ENCODE results near the gene MRPL9. TPM values are rescaled to one million over a fixed set of nuclear protein-coding genes. Genes with fewer than 3 reads are reported as not detected.
A peak's percentile ranks its signal among the peaks of the same experiment; 100 is the strongest.

The MRPL9 gene
- polyA plus RNA-seq (ENCODE audit: insufficient read length in 3 of 3), result 100 to 1,000 TPM; 108 to 131 (median 114) TPM
- long read RNA-seq, donor 1, transcript MRPL9-202 (7 exons, 1,296 nt), result major isoform, 16 of 26 reads
- long read RNA-seq, donor 1, partial matches to known transcripts, result 0 of 26 reads
- long read RNA-seq, donor 1, other reads (novel, unspliced or antisense), result 0 of 26 reads
- long read RNA-seq, donor 2, transcript MRPL9-203 (3 exons, 348 nt), result minor isoform, 6 of 40 reads
- long read RNA-seq, donor 2, transcript MRPL9-202 (7 exons, 1,296 nt), result major isoform, 21 of 40 reads
- long read RNA-seq, donor 2, partial matches to known transcripts, result 8 of 40 reads
- long read RNA-seq, donor 2, other reads (novel, unspliced or antisense), result 0 of 40 reads
- long read RNA-seq, donor 3, transcript MRPL9-203 (3 exons, 348 nt), result minor isoform, 7 of 80 reads
- long read RNA-seq, donor 3, transcript MRPL9-201 (6 exons, 882 nt), result minor isoform, 6 of 80 reads
- long read RNA-seq, donor 3, transcript MRPL9-202 (7 exons, 1,296 nt), result major isoform, 35 of 80 reads
- long read RNA-seq, donor 3, partial matches to known transcripts, result 26 of 80 reads
- long read RNA-seq, donor 3, other reads (novel, unspliced or antisense), result 0 of 80 reads
- long read RNA-seq, donor 4, transcript MRPL9-202 (7 exons, 1,296 nt), result major isoform, 27 of 55 reads
- long read RNA-seq, donor 4, transcript MRPL9-211 (2 exons, 403 nt), result minor isoform, 6 of 55 reads
- long read RNA-seq, donor 4, partial matches to known transcripts, result 15 of 55 reads
- long read RNA-seq, donor 4, other reads (novel, unspliced or antisense), result 0 of 55 reads
- long read RNA-seq, donor 5, result 0 reads
- long read RNA-seq, donor 6, transcript MRPL9-202 (7 exons, 1,296 nt), result major isoform, 23 of 55 reads
- long read RNA-seq, donor 6, transcript MRPL9-211 (2 exons, 403 nt), result minor isoform, 5 of 55 reads
- long read RNA-seq, donor 6, transcript MRPL9-203 (3 exons, 348 nt), result minor isoform, 7 of 55 reads
- long read RNA-seq, donor 6, partial matches to known transcripts, result 14 of 55 reads
- long read RNA-seq, donor 6, other reads (novel, unspliced or antisense), result 0 of 55 reads
- long read RNA-seq, donor 7, transcript MRPL9-202 (7 exons, 1,296 nt), result major isoform, 35 of 83 reads
- long read RNA-seq, donor 7, transcript MRPL9-211 (2 exons, 403 nt), result minor isoform, 5 of 83 reads
- long read RNA-seq, donor 7, transcript MRPL9-201 (6 exons, 882 nt), result minor isoform, 7 of 83 reads
- long read RNA-seq, donor 7, transcript MRPL9-203 (3 exons, 348 nt), result minor isoform, 7 of 83 reads
- long read RNA-seq, donor 7, partial matches to known transcripts, result 28 of 83 reads
- long read RNA-seq, donor 7, other reads (novel, unspliced or antisense), result 0 of 83 reads
- long read RNA-seq, donor 8, transcript MRPL9-202 (7 exons, 1,296 nt), result major isoform, 60 of 148 reads
- long read RNA-seq, donor 8, transcript MRPL9-211 (2 exons, 403 nt), result minor isoform, 8 of 148 reads
- long read RNA-seq, donor 8, transcript MRPL9-203 (3 exons, 348 nt), result minor isoform, 10 of 148 reads
- long read RNA-seq, donor 8, transcript MRPL9-201 (6 exons, 882 nt), result minor isoform, 7 of 148 reads
- long read RNA-seq, donor 8, partial matches to known transcripts, result 59 of 148 reads
- long read RNA-seq, donor 8, other reads (novel, unspliced or antisense), result 0 of 148 reads
- long read RNA-seq, donor 9, transcript MRPL9-202 (7 exons, 1,296 nt), result major isoform, 27 of 52 reads
- long read RNA-seq, donor 9, transcript MRPL9-201 (6 exons, 882 nt), result minor isoform, 6 of 52 reads
- long read RNA-seq, donor 9, partial matches to known transcripts, result 11 of 52 reads
- long read RNA-seq, donor 9, other reads (novel, unspliced or antisense), result 0 of 52 reads
- long read RNA-seq, donor 10, transcript MRPL9-202 (7 exons, 1,296 nt), result major isoform, 22 of 51 reads
- long read RNA-seq, donor 10, partial matches to known transcripts, result 21 of 51 reads
- long read RNA-seq, donor 10, other reads (novel, unspliced or antisense), result 0 of 51 reads
- long read RNA-seq, donor 11, transcript MRPL9-202 (7 exons, 1,296 nt), result major isoform, 12 of 18 reads
- long read RNA-seq, donor 11, partial matches to known transcripts, result 0 of 18 reads
- long read RNA-seq, donor 11, other reads (novel, unspliced or antisense), result 0 of 18 reads
- long read RNA-seq, donor 12, transcript MRPL9-203 (3 exons, 348 nt), result minor isoform, 6 of 18 reads
- long read RNA-seq, donor 12, transcript MRPL9-202 (7 exons, 1,296 nt), result major isoform, 8 of 18 reads
- long read RNA-seq, donor 12, partial matches to known transcripts, result 0 of 18 reads
- long read RNA-seq, donor 12, other reads (novel, unspliced or antisense), result 0 of 18 reads
- long read RNA-seq, donor 13, transcript MRPL9-203 (3 exons, 348 nt), result minor isoform, 20 of 148 reads
- long read RNA-seq, donor 13, transcript MRPL9-211 (2 exons, 403 nt), result minor isoform, 7 of 148 reads
- long read RNA-seq, donor 13, transcript MRPL9-202 (7 exons, 1,296 nt), result major isoform, 43 of 148 reads
- long read RNA-seq, donor 13, transcript MRPL9-201 (6 exons, 882 nt), result minor isoform, 9 of 148 reads
- long read RNA-seq, donor 13, partial matches to known transcripts, result 67 of 148 reads
- long read RNA-seq, donor 13, other reads (novel, unspliced or antisense), result 0 of 148 reads
- long read RNA-seq, donor 14, transcript MRPL9-202 (7 exons, 1,296 nt), result major isoform, 35 of 52 reads
- long read RNA-seq, donor 14, partial matches to known transcripts, result 9 of 52 reads
- long read RNA-seq, donor 14, other reads (novel, unspliced or antisense), result 0 of 52 reads
- long read RNA-seq, donor 15, transcript MRPL9-202 (7 exons, 1,296 nt), result major isoform, 6 of 15 reads
- long read RNA-seq, donor 15, partial matches to known transcripts, result 8 of 15 reads
- long read RNA-seq, donor 15, other reads (novel, unspliced or antisense), result 0 of 15 reads
- long read RNA-seq, donor 16, transcript MRPL9-202 (7 exons, 1,296 nt), result major isoform, 57 of 118 reads
- long read RNA-seq, donor 16, transcript MRPL9-211 (2 exons, 403 nt), result minor isoform, 9 of 118 reads
- long read RNA-seq, donor 16, transcript MRPL9-203 (3 exons, 348 nt), result minor isoform, 5 of 118 reads
- long read RNA-seq, donor 16, transcript MRPL9-201 (6 exons, 882 nt), result minor isoform, 12 of 118 reads
- long read RNA-seq, donor 16, partial matches to known transcripts, result 33 of 118 reads
- long read RNA-seq, donor 16, other reads (novel, unspliced or antisense), result 0 of 118 reads

DNA sequence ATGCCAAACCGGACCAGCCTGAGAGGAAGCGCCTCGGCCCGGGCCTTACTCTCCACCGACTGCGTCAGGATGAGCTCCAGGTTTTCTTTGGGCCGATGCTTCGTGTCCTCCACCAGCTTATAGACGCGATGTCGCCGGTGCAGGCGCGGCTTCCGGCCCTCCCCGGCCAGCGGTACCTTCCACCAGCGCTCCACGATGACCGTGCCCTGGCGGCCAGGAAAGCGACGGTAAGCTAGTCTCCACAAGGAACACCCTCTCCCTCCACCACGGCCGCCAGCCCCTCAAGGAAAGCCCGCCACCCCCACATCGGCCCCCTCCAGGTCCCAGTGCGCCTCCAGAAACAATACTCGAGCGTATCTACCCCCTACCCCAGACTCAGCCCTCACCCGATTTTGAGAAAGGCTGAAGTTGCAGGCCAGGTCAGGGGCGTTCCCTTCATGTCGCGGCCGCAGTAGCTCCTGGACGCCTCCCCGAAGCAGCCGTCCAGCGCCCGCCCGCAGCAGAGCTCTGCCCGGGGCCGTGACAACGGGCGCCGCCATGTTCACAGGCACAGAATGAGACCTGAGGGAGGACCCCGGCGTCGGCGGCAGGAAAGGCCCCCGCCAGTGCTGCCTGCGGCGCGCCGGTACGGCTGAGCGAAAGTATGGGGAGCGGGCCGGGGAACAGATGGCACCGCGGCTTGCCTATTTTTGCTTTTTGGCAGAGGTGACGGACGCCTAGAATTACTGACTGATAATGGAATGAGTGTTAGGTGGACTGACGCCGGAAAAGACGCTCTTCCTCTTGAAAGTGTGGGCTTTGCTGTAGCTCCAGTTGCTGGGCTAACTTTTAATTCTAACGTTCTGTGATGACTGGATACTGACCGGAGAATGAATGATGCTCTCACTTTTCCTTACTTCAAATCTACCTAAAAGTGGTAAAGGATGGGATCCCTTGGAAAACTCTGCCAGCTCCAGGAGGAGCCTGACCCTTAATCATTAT, at the start of gene MRPL9:
TSS of gene MRPL9 (minus strand) at position 556 of the 981 bp plus-strand sequence. CDS start at position 539, 17 bp downstream.
- DNase-seq (ENCODE audit: extremely low read depth in 1 of 11, low read depth in 9 of 11, low spot score in 4 of 11), result peak; percentile 36 to 74 (median 69)

DNA sequence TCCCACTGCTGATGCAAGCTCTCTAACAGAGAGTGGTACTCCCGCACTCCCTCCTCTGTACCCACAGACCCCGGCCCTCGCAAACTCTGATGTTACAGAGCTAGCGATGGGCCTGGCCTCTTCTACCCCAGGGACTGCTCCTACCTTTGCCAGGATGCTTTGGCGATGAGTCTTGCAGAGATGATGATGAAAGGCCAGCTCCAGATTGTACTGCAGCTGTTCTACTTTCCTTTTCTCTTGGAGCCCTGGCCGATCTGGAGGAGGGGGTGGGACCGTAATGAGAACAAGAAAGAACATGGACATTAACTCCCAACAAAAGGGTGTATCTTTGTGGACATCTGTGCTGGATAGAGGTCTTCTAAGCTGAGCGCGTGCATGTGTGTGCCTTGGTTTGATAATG, 47.9 kb upstream of the MRPL9 start:
- no peak for DNase-seq (ENCODE audit: extremely low read depth in 1 of 11, low read depth in 9 of 11, low spot score in 4 of 11)

DNA sequence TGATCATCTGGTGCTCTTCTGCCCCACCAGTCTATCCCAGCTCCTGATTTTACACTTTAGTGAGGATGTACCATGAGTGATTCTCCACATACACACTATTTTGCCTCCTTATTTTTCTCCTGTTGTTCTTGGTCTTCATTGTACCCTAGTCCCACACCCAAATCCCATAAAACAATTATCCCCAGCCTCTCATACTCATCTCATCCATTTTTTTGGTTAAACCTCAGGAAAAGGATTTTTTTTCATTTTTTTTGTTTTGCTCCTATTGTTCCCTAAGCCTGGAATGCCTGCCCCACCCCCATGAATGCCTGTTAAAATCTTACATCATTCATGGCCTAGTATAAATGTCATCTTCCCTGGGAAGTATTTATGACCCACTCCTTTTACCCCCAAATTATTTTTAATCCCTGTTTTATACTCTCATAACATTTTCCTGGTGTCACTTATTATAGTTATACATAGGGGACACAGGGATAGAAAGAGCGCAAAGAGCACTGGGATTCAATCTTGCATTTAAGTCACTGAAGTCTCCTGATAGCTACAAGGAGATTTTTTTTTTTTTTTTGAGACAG, 46.8 kb upstream of the MRPL9 start:
- DNase-seq (ENCODE audit: extremely low read depth in 1 of 11, low read depth in 9 of 11, low spot score in 4 of 11), result no peak

GRCh38 chr1:151809290-151809984, 46.1 kb upstream of the MRPL9 start:
- DNase-seq (ENCODE audit: extremely low read depth in 1 of 11, low read depth in 9 of 11, low spot score in 4 of 11), result no peak

- DNase-seq (ENCODE audit: extremely low read depth in 1 of 11, low read depth in 9 of 11, low spot score in 4 of 11), result no peak
Measured at GRCh38 chr1:151807766-151808165, 44.5 kb upstream of the MRPL9 start.

- no peak for DNase-seq (ENCODE audit: extremely low read depth in 1 of 11, low read depth in 9 of 11, low spot score in 4 of 11)
Measured at GRCh38 chr1:151807131-151807530, 43.8 kb upstream of the MRPL9 start.

- no peak for DNase-seq (ENCODE audit: extremely low read depth in 1 of 11, low read depth in 9 of 11, low spot score in 4 of 11)
Measured at GRCh38 chr1:151806170-151806569, 42.9 kb upstream of the MRPL9 start.

GRCh38 chr1:151805066-151805820, 41.9 kb upstream of the MRPL9 start, which contains the start of gene LINGO4:
Gene LINGO4, minus strand, starts transcription at chr1:151805419. Its CDS starts 2,715 bp downstream, at chr1:151802704.
- DNase-seq (ENCODE audit: extremely low read depth in 1 of 11, low read depth in 9 of 11, low spot score in 4 of 11), result no peak

DNA sequence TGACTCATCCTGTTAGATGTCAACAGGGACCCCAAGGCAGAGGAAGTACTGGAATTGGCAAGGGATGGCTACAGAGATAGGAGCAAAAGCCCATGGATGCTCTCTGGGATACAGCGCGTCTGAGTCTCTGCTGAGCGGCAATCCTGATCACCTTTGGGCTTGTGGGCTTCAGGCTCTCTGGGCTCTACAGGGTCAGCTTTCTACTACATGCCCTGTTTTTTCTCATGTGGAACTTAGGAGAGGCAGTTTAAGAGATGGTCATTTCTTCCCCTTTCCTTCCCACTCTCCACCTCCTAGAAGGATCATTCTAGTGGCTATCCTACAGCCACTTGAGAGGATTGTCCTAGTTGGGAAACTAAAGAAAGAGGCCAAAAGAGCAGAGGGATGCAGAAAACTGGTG, 40.6 kb upstream of the MRPL9 start:
- DNase-seq (ENCODE audit: extremely low read depth in 1 of 11, low read depth in 9 of 11, low spot score in 4 of 11), result no peak

GRCh38 chr1:151803164-151803563, 39.9 kb upstream of the MRPL9 start:
- DNase-seq (ENCODE audit: extremely low read depth in 1 of 11, low read depth in 9 of 11, low spot score in 4 of 11), result no peak

DNA sequence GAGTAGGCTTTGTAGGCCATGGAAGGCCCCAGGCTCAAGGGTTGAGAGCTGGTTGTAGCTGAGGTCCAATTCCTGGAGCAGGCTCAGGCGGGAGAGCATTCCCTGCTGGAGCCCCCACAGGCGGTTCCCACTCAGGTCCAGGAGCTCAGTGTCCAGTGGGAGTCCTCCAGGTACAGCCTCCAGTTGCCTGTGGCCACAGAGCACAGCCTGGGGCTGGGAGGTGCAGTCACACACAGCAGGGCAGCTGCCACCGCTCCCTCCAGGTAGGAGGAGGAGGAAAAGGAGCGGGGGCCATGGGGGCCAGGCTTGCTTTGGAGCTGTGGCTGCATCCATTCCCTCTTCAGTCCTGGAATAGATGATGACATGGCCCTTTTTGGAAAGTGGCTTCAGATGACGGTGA, 39.1 kb upstream of the MRPL9 start:
- DNase-seq (ENCODE audit: extremely low read depth in 1 of 11, low read depth in 9 of 11, low spot score in 4 of 11), result no peak

GRCh38 chr1:151801846-151802245, 38.5 kb upstream of the MRPL9 start:
- no peak for DNase-seq (ENCODE audit: extremely low read depth in 1 of 11, low read depth in 9 of 11, low spot score in 4 of 11)
